Left kidney (tissue), 2 donors: ENCODE measurements around the gene MACROD2. TPM values are rescaled to one million over a fixed set of nuclear protein-coding genes. Genes with fewer than 3 reads are reported as not detected.

Experiments
- DNase-seq: peaks from one replicate; pipeline ENCODE4 v3.0.0-alpha.2; 2013
- polyA plus RNA-seq: library from polyadenylated mRNA; unstranded; fragments of 120-200 nt; gene quantifications from one replicate; pipeline ENCODE4 v1.2.1, GENCODE V29; 2013; ENCODE audit not compliant: insufficient read length

MACROD2 gene
- polyA plus RNA-seq, 1 donor = 17.2 TPM

- DNase-seq = peak; percentile 84
Observed at GRCh38 chr20:14334306-14334930, 339.1 kb downstream of the MACROD2 start.

- DNase-seq = no peak
Observed at GRCh38 chr20:14335052-14335451, 339.7 kb downstream of the MACROD2 start.

GRCh38 chr20:14336686-14337085 is 341.4 kb downstream of the MACROD2 start:
- no peak for DNase-seq

- peak; percentile 97 for DNase-seq
Observed at GRCh38 chr20:14337400-14338171, 342.3 kb downstream of the MACROD2 start, which contains the start of gene FLRT3. Gene FLRT3 (minus strand): TSS chr20:14337612. CDS start chr20:14327506, 10,106 bp downstream.

GRCh38 chr20:14341801-14342200 is 346.5 kb downstream of the MACROD2 start:
- DNase-seq = no peak

GRCh38 chr20:14342918-14343317 is 347.6 kb downstream of the MACROD2 start:
- no peak for DNase-seq

GRCh38 chr20:14343491-14344065 is 348.3 kb downstream of the MACROD2 start:
- DNase-seq = no peak

GRCh38 chr20:14344746-14345145 is 349.4 kb downstream of the MACROD2 start:
- DNase-seq = no peak

GRCh38 chr20:14355791-14356190 is 360.5 kb downstream of the MACROD2 start:
- no peak for DNase-seq

GRCh38 chr20:14360416-14360815 is 365.1 kb downstream of the MACROD2 start:
- DNase-seq = no peak

- no peak for DNase-seq
Observed at GRCh38 chr20:14361509-14362345, 366.4 kb downstream of the MACROD2 start.

GRCh38 chr20:14374196-14374595 is 378.9 kb downstream of the MACROD2 start:
- DNase-seq = no peak

- no peak for DNase-seq
Observed at GRCh38 chr20:14375416-14375985, 380.2 kb downstream of the MACROD2 start.

GRCh38 chr20:14378326-14378725 is 383.0 kb downstream of the MACROD2 start:
- DNase-seq = no peak

GRCh38 chr20:14383335-14383734 is 388.0 kb downstream of the MACROD2 start:
- no peak for DNase-seq

- DNase-seq = no peak
Observed at GRCh38 chr20:14384416-14385175, 389.3 kb downstream of the MACROD2 start.

GRCh38 chr20:14385176-14385740 is 389.9 kb downstream of the MACROD2 start:
- no peak for DNase-seq

GRCh38 chr20:14386726-14387125 is 391.4 kb downstream of the MACROD2 start:
- DNase-seq = no peak

GRCh38 chr20:14401479-14402138 is 406.3 kb downstream of the MACROD2 start:
- no peak for DNase-seq

- no peak for DNase-seq
Observed at GRCh38 chr20:14404515-14404914, 409.2 kb downstream of the MACROD2 start.
